HepG2 (cell line): ENCODE results near the gene DUSP5. TPM values are rescaled to one million over a fixed set of nuclear protein-coding genes. Genes with fewer than 3 reads are reported as not detected.
A peak's percentile ranks its signal among the peaks of the same experiment; 100 is the strongest.

Source experiments
- ATAC-seq: fragments of 200-7000 bp; cut with Tn5 transposase; 3 replicates; pipeline ENCODE4 v1.9.1; 2020; ENCODE audit warnings: mild to moderate bottlenecking, moderate library complexity
- BruUV-seq: library from RNA; stranded (reverse); fragments of 400-500 nt; replicated peaks from 2 replicates; lab custom pipeline; 2021; lab: Mats Ljungman, UMichigan
- CTCF ChIA-PET: fragments of 300-600 bp; formaldehyde crosslinking; extraction: SDS; loops from one replicate; lab custom pipeline; 2021; ENCODE audit warnings: low total read pairs, inconsistent platforms, low intra/inter-chr PET ratio; lab: Yijun Ruan, JAX
- POLR2A ChIA-PET: fragments of 350-600 bp; sonication (Branson Sonifier 250); formaldehyde crosslinking; loops from one replicate; lab custom pipeline; 2020; ENCODE audit warnings: antibody characterized with exemption, inconsistent platforms; lab: Yijun Ruan, JAX
- DNase-seq: peaks from one replicate; pipeline ENCODE4 v3.0.0-alpha.2; 2015; ENCODE audit warnings: low spot score
- FAIRE-seq: peaks from 3 replicates; lab custom pipeline; 2011; peaks lifted over from hg19 to GRCh38; lab: Jason Lieb, UNC
- H2AFZ ChIP-seq: one replicate; pipeline ENCODE4 v1.6.1; 2011; ENCODE audit warnings: low read length, inconsistent platforms
- H3K27ac ChIP-seq: fragments of 300-600 bp; 3 replicates; pipeline ENCODE4 v1.8.0; 2011; ENCODE audit warnings: mixed run types, mild to moderate bottlenecking, mixed read lengths, low read length, inconsistent platforms; ENCODE audit not compliant: insufficient read depth; ENCODE audit errors: extremely low read length
- H3K27me3 ChIP-seq, 2 experiments: fragments of 200-600 bp in 1 of 2; 2 replicates in 1 of 2; 3 replicates in 1 of 2; pipeline versions ENCODE4 v1.6.0 to v1.8.0; 2011; ENCODE audit warnings: low read length in 2 of 2, mild to moderate bottlenecking in 2 of 2, moderate library complexity in 2 of 2, inconsistent platforms in 1 of 2; ENCODE audit not compliant: insufficient read depth in 2 of 2, control insufficient read depth in 1 of 2
- H3K36me3 ChIP-seq, 2 experiments: fragments of 200-600 bp in 1 of 2; replicated peaks in 1 of 2; 2 replicates in 1 of 2; 3 replicates in 1 of 2; pipeline versions ENCODE4 v1.5.1 to v1.8.0; 2011; ENCODE audit warnings: low read length in 2 of 2, inconsistent platforms in 1 of 2; ENCODE audit not compliant: insufficient read depth in 2 of 2, control insufficient read depth in 1 of 2
- H3K4me1 ChIP-seq: 2 replicates; pipeline ENCODE4 v1.5.1; 2012; ENCODE audit warnings: low read length, inconsistent platforms; ENCODE audit not compliant: insufficient read depth
- H3K4me2 ChIP-seq: 2 replicates; pipeline ENCODE4 v1.6.0; 2011; ENCODE audit warnings: low read depth, low read length, inconsistent platforms
- H3K4me3 ChIP-seq, 3 experiments: fragments of 200-600 bp in 1 of 3; sonication (generic), shearing (Covaris generic) in 1 of 3; replicated peaks in 1 of 3; 2 replicates each; pipeline ENCODE4 v1.5.1; 2011 to 2016; ENCODE audit warnings: low read length in 3 of 3, inconsistent platforms in 2 of 3, low read depth in 2 of 3, mild to moderate bottlenecking in 2 of 3, control low read depth in 1 of 3, mixed read lengths in 1 of 3; ENCODE audit not compliant: insufficient read depth in 1 of 3
- H3K79me2 ChIP-seq: one replicate; pipeline ENCODE4 v1.6.1; 2011; ENCODE audit warnings: low read length, inconsistent platforms; ENCODE audit not compliant: insufficient read depth
- H3K9ac ChIP-seq: 2 replicates; pipeline ENCODE4 v1.6.0; 2011; ENCODE audit warnings: mild to moderate bottlenecking, low read depth, low read length, inconsistent platforms; ENCODE audit not compliant: insufficient read depth
- H3K9me3 ChIP-seq: 2 replicates; pipeline ENCODE4 v1.5.1; 2012; ENCODE audit warnings: mild to moderate bottlenecking, low read length
- H4K20me1 ChIP-seq: 2 replicates; pipeline ENCODE4 v1.6.0; 2011; ENCODE audit warnings: inconsistent platforms, mild to moderate bottlenecking, low read length, moderate library complexity; ENCODE audit not compliant: insufficient read depth
- FOXK2 ChIP-seq: fragments of 450-650 bp; IDR thresholded peaks from 2 replicates; pipeline ENCODE4 v1.6.1; 2016
- MAX ChIP-seq: IDR thresholded peaks from 2 replicates; pipeline ENCODE4 v1.6.1; 2012; ENCODE audit warnings: inconsistent platforms
- RAD51 ChIP-seq: fragments of 450-650 bp; IDR thresholded peaks from 2 replicates; pipeline ENCODE4 v1.6.1; 2016; ENCODE audit warnings: borderline replicate concordance
- RFX5 ChIP-seq: IDR thresholded peaks from 2 replicates; pipeline ENCODE4 v1.6.1; 2011; ENCODE audit warnings: low read depth, low read length, improper control_type of control experiment
- SRY ChIP-seq: sonication (generic); formaldehyde crosslinking; IDR thresholded peaks from 2 replicates; pipeline ENCODE4 v1.8.0; 2022; ENCODE audit warnings: mild to moderate bottlenecking, missing genetic modification reagents
- WGBS: methylation state at CpG from one replicate; pipeline ENCODE4 v1.1.6; 2017; ENCODE audit warnings: low lambda C conversion rate; 5-methylcytosine and 5-hydroxymethylcytosine counted together
- in situ Hi-C: cut with HindIII; loops from 2 replicates; pipeline ENCODE4 v1.10.0; 2017; ENCODE audit warnings: low pct_unique_long_range_greater_than_20kb; ENCODE audit not compliant: extremely low pct_ligation_motif_present
- intact Hi-C: fragments of 100-400 bp; cut with micrococcal nuclease; formaldehyde crosslinking; loops from one replicate; pipeline ENCODE4 v1.10.0; 2022; ENCODE audit not compliant: unreplicated experiment
- polyA plus RNA-seq, 8 experiments: library from polyadenylated mRNA; depleted of rRNA in 3 of 8; stranded (reverse) in 7 of 8; unstranded in 1 of 8; fragments of >200 nt; fragmentation: Illumina TruSeq in 4 of 8; extraction: Trizol in 4 of 8; gene quantifications; 2 replicates each; pipeline versions ENCODE4 v1.2.1 to v1.2.3, GENCODE V29; 2011 to 2016; ENCODE audit warnings: low read depth in 4 of 8, missing spikeins in 1 of 8, mixed read lengths in 1 of 8; ENCODE audit not compliant: insufficient read depth in 1 of 8
- total RNA-seq, 5 experiments: library from RNA; depleted of rRNA; stranded (reverse); fragments of >200 nt; fragmentation: Illumina TruSeq; extraction: Trizol; gene quantifications; 2 replicates each; pipeline ENCODE4 v1.2.3, GENCODE V29; 2016; ENCODE audit warnings: low read depth in 1 of 5
- TF ChIP-seq, protein P1 (sequence below): fragments of 450-650 bp; IDR thresholded peaks from 2 replicates; pipeline ENCODE4 v1.6.1; 2017
- TF ChIP-seq, protein P2 (sequence below): fragments of 450-650 bp; IDR thresholded peaks from 2 replicates; pipeline ENCODE4 v1.6.1; 2016

The DUSP5 gene
- total and polyA plus RNA-seq, 2 of the 13 experiments (the other 11 are each of a cell fraction or from before 2014, with no cell fraction given): 1.4 to 3.7 TPM

- TF ChIP-seq, protein P1, sequence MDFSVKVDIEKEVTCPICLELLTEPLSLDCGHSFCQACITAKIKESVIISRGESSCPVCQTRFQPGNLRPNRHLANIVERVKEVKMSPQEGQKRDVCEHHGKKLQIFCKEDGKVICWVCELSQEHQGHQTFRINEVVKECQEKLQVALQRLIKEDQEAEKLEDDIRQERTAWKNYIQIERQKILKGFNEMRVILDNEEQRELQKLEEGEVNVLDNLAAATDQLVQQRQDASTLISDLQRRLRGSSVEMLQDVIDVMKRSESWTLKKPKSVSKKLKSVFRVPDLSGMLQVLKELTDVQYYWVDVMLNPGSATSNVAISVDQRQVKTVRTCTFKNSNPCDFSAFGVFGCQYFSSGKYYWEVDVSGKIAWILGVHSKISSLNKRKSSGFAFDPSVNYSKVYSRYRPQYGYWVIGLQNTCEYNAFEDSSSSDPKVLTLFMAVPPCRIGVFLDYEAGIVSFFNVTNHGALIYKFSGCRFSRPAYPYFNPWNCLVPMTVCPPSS: no peak
Measured at GRCh38 chr10:110457851-110458250, 39.9 kb upstream of the DUSP5 start (continued).

DNA sequence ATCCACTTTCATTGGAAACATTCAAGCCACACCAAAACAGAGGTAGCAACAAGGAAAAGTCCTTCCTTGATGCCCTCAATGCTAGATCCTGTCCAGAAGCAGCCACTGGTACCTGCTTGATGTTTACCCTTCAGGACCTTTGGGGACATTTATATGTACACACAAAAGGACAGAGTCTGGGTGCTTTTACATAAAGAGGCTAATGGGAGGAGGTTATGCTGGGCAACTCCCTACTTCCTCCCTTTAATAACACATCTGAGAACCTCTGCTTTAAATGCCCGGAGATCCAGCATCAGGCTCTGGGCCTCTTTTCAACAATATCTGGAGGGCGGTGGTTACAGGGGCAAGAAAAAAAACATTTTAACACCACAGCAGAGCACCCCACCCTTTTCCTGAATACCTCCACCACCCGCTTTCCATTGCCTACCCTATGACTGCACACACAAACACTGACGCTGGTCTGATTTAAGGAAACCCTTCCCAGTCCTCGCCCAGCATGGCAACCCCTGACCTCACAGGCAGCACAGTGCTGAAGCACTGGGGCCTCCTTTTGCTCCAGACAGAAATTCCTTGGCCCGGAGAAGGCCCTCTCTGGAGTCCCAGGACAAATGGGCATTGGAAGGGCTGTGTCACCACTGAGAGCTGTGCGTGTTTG is 39.3 kb upstream of the DUSP5 start:
- Histone ChIP-seq H2AFZ (no peak overlapping the region), H3K4me1 (peaks cover 35% of the 10 kb centered on the region), H3K4me2 (peak overlapping the region; percentile 20; the same call in 1 of the 2 replicates), H3K9me3 (no peaks in the 10 kb centered on the region), H3K9ac (no peak overlapping the region), H3K27ac (no peak overlapping the region), H3K27me3 (peaks cover 2 to 19% of the 10 kb centered on the region in 2 experiments; a peak in 3 of 5 replicates), H3K4me3 (no peak overlapping the region), H4K20me1 (no peaks in the 10 kb centered on the region), H3K36me3 (no peaks in the 10 kb centered on the region), H3K79me2 (no peaks in the 10 kb centered on the region)
- ATAC-seq (no peak), FAIRE-seq (no peak), DNase-seq (no peak)
- POLR2A ChIA-PET: no interaction called here
- intact Hi-C loops (no loop called here), in situ Hi-C loops (no loop called here)
- CTCF ChIA-PET: no interaction called here
- BruUV-seq: no TSS peak
- TF ChIP-seq RFX5 (peak; percentile 72), RAD51 (no peak), FOXK2 (no peak), MAX (no peak), SRY (CRISPR knock-in tag) (no peak)
- TF ChIP-seq, protein P2, sequence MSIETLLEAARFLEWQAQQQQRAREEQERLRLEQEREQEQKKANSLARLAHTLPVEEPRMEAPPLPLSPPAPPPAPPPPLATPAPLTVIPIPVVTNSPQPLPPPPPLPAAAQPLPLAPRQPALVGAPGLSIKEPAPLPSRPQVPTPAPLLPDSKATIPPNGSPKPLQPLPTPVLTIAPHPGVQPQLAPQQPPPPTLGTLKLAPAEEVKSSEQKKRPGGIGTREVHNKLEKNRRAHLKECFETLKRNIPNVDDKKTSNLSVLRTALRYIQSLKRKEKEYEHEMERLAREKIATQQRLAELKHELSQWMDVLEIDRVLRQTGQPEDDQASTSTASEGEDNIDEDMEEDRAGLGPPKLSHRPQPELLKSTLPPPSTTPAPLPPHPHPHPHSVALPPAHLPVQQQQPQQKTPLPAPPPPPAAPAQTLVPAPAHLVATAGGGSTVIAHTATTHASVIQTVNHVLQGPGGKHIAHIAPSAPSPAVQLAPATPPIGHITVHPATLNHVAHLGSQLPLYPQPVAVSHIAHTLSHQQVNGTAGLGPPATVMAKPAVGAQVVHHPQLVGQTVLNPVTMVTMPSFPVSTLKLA: no peak
- WGBS: 41% methylated on average over 6 of the region's 7 CpGs
